Neural cell (in vitro differentiated cells): Measurements from ENCODE around the gene DIABLO. TPM values are rescaled to one million over a fixed set of nuclear protein-coding genes. Genes with fewer than 3 reads are reported as not detected.

Experiments
- H2AFZ ChIP-seq: fragments of 200-600, 300-800 bp; sonication (generic), shearing (Covaris generic); 2 replicates; pipeline ENCODE4 v1.6.0; 2014; ENCODE audit warnings: low read depth, mild to moderate bottlenecking, antibody characterized with exemption, low read length, moderate library complexity
- H3F3A ChIP-seq: fragments of 200-600 bp; shearing (Covaris generic); 2 replicates; pipeline ENCODE4 v1.6.1; 2016; ENCODE audit warnings: mild to moderate bottlenecking, moderate library complexity, mixed read lengths, antibody characterized with exemption, low read length; ENCODE audit not compliant: insufficient read depth, poor library complexity, severe bottlenecking
- H3K27ac ChIP-seq: fragments of 200-600, 300-800 bp; sonication (generic), shearing (Covaris generic); 2 replicates; pipeline ENCODE4 v1.5.1; 2014; ENCODE audit warnings: mild to moderate bottlenecking, low read length, moderate library complexity
- H3K27me3 ChIP-seq: fragments of 300-800, 200-600 bp; sonication (generic), shearing (Covaris generic); 2 replicates; pipeline ENCODE4 v1.6.0; 2014; ENCODE audit warnings: mild to moderate bottlenecking, low read depth, low read length, moderate library complexity; ENCODE audit not compliant: insufficient read depth
- H3K36me3 ChIP-seq: fragments of 300-800, 200-600 bp; sonication (generic), shearing (Covaris generic); 2 replicates; pipeline ENCODE4 v1.5.1; 2014; ENCODE audit warnings: mild to moderate bottlenecking, antibody characterized with exemption, low read length, moderate library complexity; ENCODE audit not compliant: insufficient read depth
- H3K4me2 ChIP-seq: fragments of 300-800, 200-600 bp; sonication (generic), shearing (Covaris generic); 2 replicates; pipeline ENCODE4 v1.6.0; 2014; ENCODE audit warnings: mild to moderate bottlenecking, low read length
- H3K4me3 ChIP-seq: fragments of 300-800, 200-600 bp; sonication (generic), shearing (Covaris generic); 2 replicates; pipeline ENCODE4 v1.5.1; 2014; ENCODE audit warnings: mild to moderate bottlenecking, low read length, moderate library complexity
- H3K79me2 ChIP-seq: fragments of 200-600 bp; shearing (Covaris generic); replicated peaks from 2 replicates; pipeline ENCODE4 v1.6.0; 2014; ENCODE audit warnings: mild to moderate bottlenecking, low read length, moderate library complexity; ENCODE audit not compliant: insufficient read depth
- H3K9ac ChIP-seq: fragments of 300-800, 200-600 bp; sonication (generic), shearing (Covaris generic); 2 replicates; pipeline ENCODE4 v1.6.1; 2016; ENCODE audit warnings: mild to moderate bottlenecking, low read length, mixed read lengths
- H3K9me2 ChIP-seq: fragments of 200-600 bp; shearing (Covaris generic); 2 replicates; pipeline ENCODE4 v1.6.1; 2016; ENCODE audit warnings: mild to moderate bottlenecking, low read length, mixed read lengths; ENCODE audit not compliant: insufficient read depth
- H3K9me3 ChIP-seq: fragments of 200-600, 300-800 bp; sonication (generic), shearing (Covaris generic); 2 replicates; pipeline ENCODE4 v1.6.1; 2016; ENCODE audit warnings: mild to moderate bottlenecking, mixed run types, low read length, moderate library complexity, mixed read lengths
- H4K20me1 ChIP-seq: fragments of 200-600 bp; shearing (Covaris generic); 2 replicates; pipeline ENCODE4 v1.6.1; 2016; ENCODE audit warnings: mild to moderate bottlenecking, mixed run types; ENCODE audit not compliant: insufficient read depth
- EP300 ChIP-seq: fragments of 450-650 bp; conservative IDR thresholded peaks from 2 replicates; pipeline ENCODE4 v1.6.1; 2014; ENCODE audit warnings: antibody characterized with exemption, mild to moderate bottlenecking, moderate library complexity; ENCODE audit not compliant: poor library complexity, severe bottlenecking
- EZH2 ChIP-seq: fragments of 200-600, 300-800 bp; shearing (Covaris generic), sonication (generic); IDR thresholded peaks from 2 replicates; pipeline ENCODE4 v1.6.1; 2014; ENCODE audit warnings: antibody characterized with exemption, low read length, borderline replicate concordance, mild to moderate bottlenecking; ENCODE audit not compliant: insufficient read depth, poor library complexity, severe bottlenecking
- MXI1 ChIP-seq: fragments of 450-650 bp; conservative IDR thresholded peaks from 2 replicates; pipeline ENCODE4 v1.6.1; 2014; ENCODE audit warnings: antibody characterized with exemption, mild to moderate bottlenecking; ENCODE audit not compliant: poor library complexity, severe bottlenecking
- POLR2AphosphoS5 ChIP-seq: IDR thresholded peaks from 2 replicates; pipeline ENCODE4 v1.6.1; 2012
- RAD21 ChIP-seq: fragments of 450-650 bp; conservative IDR thresholded peaks from 2 replicates; pipeline ENCODE4 v1.6.1; 2014; ENCODE audit warnings: antibody characterized with exemption, mild to moderate bottlenecking, moderate library complexity
- SMC3 ChIP-seq: fragments of 450-650 bp; conservative IDR thresholded peaks from 2 replicates; pipeline ENCODE4 v1.6.1; 2014; ENCODE audit warnings: antibody characterized with exemption, mild to moderate bottlenecking, moderate library complexity; ENCODE audit not compliant: poor library complexity
- TAF1 ChIP-seq: IDR thresholded peaks from 2 replicates; pipeline ENCODE4 v1.6.1; 2012; ENCODE audit warnings: low read depth
- polyA plus RNA-seq: library from polyadenylated mRNA; depleted of rRNA; stranded (reverse); fragments of >200 nt; gene quantifications from 2 replicates; pipeline ENCODE4 v1.2.3, GENCODE V29; 2014
- TF ChIP-seq, protein P1 (sequence below): IDR thresholded peaks from 2 replicates; pipeline ENCODE4 v1.6.1; 2012; ENCODE audit warnings: borderline replicate concordance
- TF ChIP-seq, protein P2 (sequence below): fragments of 450-650 bp; IDR thresholded peaks from 2 replicates; pipeline ENCODE4 v1.5.1; 2014; ENCODE audit warnings: antibody characterized with exemption, mild to moderate bottlenecking, moderate library complexity; ENCODE audit not compliant: poor library complexity, severe bottlenecking

The DIABLO gene
- polyA plus RNA-seq, 1 donor from 2014 or later: 157 TPM

DNA sequence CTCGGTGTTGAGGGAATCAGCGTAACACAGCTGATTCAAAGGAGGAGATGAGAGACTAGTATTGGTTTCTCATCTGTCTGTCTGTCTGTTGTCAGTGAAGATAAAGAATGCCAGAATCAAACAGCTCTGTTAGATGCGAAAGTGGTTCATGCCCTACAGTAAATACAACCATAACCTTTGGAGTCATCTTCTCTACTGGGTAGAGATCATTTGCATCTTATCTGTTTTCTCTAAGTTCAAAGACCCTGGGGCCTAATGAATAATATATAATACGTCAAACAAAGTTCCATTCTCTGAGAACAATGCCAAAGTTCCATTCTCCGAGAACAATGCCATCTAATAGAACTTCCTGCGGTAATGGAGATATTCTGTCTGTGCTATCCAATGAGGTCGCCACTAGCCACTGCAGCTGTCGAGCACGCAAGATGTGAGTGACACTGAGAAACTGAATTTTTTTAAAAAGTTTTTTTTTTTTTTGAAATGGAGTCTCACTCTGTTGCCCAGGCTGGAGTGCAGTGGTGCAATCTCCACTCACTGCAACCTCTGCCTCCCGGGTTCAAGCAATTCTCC lies 58.4 kb downstream of the DIABLO start:
- Histone ChIP-seq H3K9me3 (no peaks in the 10 kb centered on the region), H3K4me2 (no peak overlapping the region), H3K79me2 (no peaks in the 10 kb centered on the region), H3F3A (no peaks in the 10 kb centered on the region), H4K20me1 (no peaks in the 10 kb centered on the region), H3K4me3 (no peak overlapping the region), H3K27me3 (no peaks in the 10 kb centered on the region), H3K36me3 (no peaks in the 10 kb centered on the region), H2AFZ (no peak overlapping the region), H3K9me2 (no peaks in the 10 kb centered on the region), H3K27ac (no peak overlapping the region), H3K9ac (no peak overlapping the region)
- TF ChIP-seq, protein P1, sequence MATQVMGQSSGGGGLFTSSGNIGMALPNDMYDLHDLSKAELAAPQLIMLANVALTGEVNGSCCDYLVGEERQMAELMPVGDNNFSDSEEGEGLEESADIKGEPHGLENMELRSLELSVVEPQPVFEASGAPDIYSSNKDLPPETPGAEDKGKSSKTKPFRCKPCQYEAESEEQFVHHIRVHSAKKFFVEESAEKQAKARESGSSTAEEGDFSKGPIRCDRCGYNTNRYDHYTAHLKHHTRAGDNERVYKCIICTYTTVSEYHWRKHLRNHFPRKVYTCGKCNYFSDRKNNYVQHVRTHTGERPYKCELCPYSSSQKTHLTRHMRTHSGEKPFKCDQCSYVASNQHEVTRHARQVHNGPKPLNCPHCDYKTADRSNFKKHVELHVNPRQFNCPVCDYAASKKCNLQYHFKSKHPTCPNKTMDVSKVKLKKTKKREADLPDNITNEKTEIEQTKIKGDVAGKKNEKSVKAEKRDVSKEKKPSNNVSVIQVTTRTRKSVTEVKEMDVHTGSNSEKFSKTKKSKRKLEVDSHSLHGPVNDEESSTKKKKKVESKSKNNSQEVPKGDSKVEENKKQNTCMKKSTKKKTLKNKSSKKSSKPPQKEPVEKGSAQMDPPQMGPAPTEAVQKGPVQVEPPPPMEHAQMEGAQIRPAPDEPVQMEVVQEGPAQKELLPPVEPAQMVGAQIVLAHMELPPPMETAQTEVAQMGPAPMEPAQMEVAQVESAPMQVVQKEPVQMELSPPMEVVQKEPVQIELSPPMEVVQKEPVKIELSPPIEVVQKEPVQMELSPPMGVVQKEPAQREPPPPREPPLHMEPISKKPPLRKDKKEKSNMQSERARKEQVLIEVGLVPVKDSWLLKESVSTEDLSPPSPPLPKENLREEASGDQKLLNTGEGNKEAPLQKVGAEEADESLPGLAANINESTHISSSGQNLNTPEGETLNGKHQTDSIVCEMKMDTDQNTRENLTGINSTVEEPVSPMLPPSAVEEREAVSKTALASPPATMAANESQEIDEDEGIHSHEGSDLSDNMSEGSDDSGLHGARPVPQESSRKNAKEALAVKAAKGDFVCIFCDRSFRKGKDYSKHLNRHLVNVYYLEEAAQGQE: no peak
- TF ChIP-seq POLR2AphosphoS5 (no peak), EP300 (no peak), MXI1 (no peak), RAD21 (no peak), EZH2 (no peak), SMC3 (no peak), TAF1 (no peak)
- TF ChIP-seq, protein P2, sequence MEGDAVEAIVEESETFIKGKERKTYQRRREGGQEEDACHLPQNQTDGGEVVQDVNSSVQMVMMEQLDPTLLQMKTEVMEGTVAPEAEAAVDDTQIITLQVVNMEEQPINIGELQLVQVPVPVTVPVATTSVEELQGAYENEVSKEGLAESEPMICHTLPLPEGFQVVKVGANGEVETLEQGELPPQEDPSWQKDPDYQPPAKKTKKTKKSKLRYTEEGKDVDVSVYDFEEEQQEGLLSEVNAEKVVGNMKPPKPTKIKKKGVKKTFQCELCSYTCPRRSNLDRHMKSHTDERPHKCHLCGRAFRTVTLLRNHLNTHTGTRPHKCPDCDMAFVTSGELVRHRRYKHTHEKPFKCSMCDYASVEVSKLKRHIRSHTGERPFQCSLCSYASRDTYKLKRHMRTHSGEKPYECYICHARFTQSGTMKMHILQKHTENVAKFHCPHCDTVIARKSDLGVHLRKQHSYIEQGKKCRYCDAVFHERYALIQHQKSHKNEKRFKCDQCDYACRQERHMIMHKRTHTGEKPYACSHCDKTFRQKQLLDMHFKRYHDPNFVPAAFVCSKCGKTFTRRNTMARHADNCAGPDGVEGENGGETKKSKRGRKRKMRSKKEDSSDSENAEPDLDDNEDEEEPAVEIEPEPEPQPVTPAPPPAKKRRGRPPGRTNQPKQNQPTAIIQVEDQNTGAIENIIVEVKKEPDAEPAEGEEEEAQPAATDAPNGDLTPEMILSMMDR: no peak

DNA sequence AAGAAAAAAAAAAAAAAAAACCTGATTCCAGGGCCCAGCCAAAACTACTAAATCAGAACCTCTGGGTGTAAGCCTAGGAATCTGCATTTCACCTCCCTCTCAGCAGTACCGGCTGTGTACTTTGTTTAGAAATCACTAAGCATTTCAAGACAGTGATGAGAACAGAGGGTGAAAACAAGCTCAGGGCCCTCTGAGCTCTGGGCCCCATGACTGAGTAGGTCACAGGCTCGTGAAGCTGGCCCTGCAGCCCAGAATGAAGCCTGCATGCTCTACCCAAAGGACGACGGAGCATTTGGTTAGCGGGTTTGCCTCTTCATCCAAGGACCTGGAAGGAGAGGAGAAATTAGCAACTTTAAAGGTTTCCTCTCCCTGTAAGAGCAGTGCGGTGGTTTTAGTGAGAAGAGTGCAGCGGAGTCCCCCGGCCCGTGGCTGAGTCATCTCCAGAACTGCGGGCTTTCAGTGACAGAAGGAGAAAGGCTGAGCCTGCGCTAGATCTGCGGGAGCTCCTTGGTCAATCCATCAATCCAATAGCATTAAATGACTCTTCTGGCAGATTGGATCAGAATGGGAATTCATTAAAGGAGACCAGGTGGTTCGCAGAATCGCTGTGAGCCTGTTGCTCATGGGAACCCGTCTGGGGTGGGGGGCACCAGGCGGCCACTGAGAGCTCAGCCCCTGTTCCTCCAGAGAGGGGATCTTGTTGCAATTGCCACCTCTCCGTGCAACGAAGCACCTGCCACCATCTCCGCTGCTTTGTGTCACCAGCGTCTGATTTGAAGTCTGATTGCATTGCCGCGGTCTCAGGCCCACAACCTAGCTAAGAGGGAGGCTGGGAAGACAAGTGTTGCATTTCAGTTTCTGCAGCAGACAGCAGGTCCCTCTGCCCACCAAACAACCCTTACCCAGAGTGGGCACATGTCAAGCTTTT lies 59.2 kb downstream of the DIABLO start:
- Histone ChIP-seq H3K27ac (no peak overlapping the region), H3K9ac (no peak overlapping the region), H3K9me2 (no peaks in the 10 kb centered on the region), H2AFZ (no peak overlapping the region), H3K4me2 (no peak overlapping the region), H3K4me3 (no peak overlapping the region), H3K9me3 (no peaks in the 10 kb centered on the region), H3K36me3 (no peaks in the 10 kb centered on the region), H3F3A (no peaks in the 10 kb centered on the region), H3K27me3 (no peaks in the 10 kb centered on the region), H4K20me1 (no peaks in the 10 kb centered on the region), H3K79me2 (no peaks in the 10 kb centered on the region)
- TF ChIP-seq MXI1: no peak
- TF ChIP-seq EP300: no peak
- TF ChIP-seq, protein P2: no peak
- TF ChIP-seq RAD21: no peak
- TF ChIP-seq, protein P1: no peak
- no peak for TF ChIP-seq POLR2AphosphoS5
- no peak for TF ChIP-seq SMC3
- TF ChIP-seq TAF1: no peak
